GM12801 (cell line): ENCODE measurements around the gene ZBTB17.

ENCODE experiments used
- CTCF ChIP-seq: IDR thresholded peaks from one replicate; pipeline ENCODE4 v1.5.1; 2011; ENCODE audit warnings: control low read depth; ENCODE audit not compliant: insufficient read length; ENCODE audit errors: extremely low read depth

Gene ZBTB17

DNA sequence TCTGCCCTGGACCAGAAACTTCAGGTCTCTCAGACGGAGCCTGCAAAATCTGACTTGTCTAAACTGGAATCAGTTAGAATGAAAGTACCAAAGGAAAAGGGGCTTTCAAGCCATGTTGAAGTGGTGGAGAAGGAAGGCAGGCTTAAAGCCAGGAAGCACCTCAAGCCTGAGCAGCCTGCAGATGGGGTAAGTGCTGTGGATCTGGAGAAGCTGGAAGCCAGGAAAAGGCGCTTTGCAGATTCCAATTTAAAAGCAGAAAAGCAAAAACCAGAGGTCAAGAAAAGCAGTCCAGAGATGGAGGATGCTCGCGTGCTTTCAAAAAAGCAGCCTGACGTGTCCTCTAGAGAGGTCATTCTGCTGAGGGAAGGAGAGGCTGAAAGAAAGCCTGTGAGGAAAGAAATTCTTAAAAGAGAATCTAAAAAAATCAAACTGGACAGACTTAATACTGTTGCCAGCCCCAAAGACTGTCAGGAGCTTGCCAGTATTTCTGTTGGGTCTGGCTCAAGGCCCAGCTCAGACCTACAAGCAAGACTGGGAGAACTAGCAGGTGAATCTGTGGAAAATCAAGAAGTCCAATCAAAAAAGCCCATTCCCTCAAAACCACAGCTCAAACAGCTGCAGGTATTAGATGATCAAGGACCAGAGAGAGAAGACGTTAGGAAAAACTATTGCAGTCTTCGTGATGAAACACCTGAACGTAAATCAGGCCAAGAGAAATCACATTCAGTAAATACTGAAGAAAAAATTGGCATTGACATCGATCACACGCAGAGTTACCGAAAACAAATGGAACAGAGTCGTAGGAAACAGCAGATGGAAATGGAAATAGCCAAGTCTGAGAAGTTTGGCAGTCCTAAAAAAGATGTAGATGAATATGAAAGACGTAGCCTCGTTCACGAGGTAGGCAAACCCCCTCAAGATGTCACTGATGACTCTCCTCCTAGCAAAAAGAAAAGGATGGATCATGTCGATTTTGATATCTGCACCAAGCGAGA lies 46.6 kb downstream of the ZBTB17 start:
- TF ChIP-seq CTCF: no peak

GRCh38 chr1:15923241-15923640 lies 52.7 kb downstream of the ZBTB17 start:
- TF ChIP-seq CTCF: no peak

DNA sequence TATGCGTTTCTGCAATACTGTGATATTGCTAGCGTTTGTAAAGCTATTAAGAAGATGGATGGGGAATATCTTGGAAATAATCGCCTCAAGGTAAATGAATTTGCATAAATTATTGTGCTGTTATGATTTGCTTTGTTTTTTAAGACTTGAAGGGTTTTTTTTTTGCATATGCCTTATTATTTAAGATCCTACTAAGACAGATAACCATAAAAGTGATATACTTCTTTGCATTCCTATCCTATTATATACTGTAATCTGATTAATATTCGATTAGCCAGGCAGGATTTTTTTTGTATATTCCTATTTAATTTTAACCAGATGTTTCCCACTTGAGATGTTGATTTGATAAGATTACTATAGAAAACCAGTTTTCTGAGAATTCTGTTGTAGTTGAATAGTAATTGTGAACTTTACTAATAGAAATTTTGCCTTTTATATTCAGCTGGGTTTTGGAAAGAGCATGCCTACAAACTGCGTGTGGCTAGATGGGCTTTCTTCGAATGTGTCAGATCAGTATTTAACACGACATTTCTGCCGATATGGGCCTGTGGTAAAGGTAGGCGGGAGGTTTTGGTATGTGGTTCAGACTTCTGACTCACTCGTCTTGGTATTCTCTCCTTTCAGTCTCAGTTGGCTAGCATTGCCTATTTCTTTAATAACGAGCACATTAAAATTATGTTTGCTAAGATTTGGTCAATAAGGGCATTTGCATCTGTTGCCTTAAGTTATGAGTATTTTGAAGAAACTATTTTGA lies 56.8 kb downstream of the ZBTB17 start:
- TF ChIP-seq CTCF: no peak

DNA sequence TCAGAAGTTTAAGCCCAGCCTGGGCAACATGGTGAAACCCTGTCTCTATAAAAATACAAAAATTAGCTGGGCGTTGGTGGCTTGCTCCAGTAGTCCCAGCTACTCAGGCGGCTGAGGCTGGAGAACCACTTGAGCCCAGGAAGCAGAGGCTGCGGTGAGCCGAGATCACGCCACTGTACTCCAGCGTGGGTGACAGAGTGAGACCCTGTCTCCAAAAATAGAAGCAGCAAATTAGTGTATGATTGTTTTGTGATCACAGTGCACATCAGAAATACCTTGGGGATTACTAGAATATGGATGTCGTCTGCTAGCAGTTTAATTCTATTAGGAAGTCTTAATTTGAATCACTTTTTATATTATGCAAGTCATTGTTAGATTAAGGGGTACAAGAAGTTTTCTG lies 59.0 kb downstream of the ZBTB17 start:
- TF ChIP-seq CTCF: no peak

DNA sequence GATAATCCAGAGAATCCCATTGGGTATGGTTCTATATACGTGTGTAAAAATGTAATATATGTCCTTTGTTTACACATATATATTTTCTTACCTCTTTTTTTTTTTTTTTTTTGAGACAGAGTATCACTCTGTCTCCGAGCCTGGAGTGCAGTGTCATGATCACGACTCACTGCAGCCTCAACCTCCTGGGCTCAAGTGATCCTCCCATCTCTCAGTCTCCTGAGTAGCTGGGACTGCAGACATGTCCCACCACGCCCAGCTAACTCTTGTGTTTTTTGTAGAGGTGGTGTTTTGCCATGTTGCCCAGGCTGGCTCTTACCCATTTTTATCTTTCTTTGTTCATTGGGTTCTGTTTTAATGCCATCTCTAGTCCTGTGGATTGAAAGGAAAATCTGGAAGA lies 59.5 kb downstream of the ZBTB17 start:
- no peak for TF ChIP-seq CTCF

GRCh38 chr1:15915991-15916390 lies 59.9 kb downstream of the ZBTB17 start:
- TF ChIP-seq CTCF: no peak

- no peak for TF ChIP-seq CTCF
These were observed 64.0 kb downstream of the ZBTB17 start for GRCh38 chr1:15911927-15912326.
